Mucosa of stomach (tissue), 1 donor: ENCODE measurements around the gene TNFSF11.

ENCODE experiments used
- H3K27me3 ChIP-seq: one replicate; pipeline ENCODE4 v1.7.0; 2013; ENCODE audit warnings: mild to moderate bottlenecking, low read length; ENCODE audit not compliant: control insufficient read depth, insufficient read depth
- H3K36me3 ChIP-seq: one replicate; pipeline ENCODE4 v1.7.0; 2013; ENCODE audit warnings: low read length; ENCODE audit not compliant: control insufficient read depth, insufficient read depth
- H3K4me1 ChIP-seq: one replicate; pipeline ENCODE4 v1.7.0; 2013; ENCODE audit warnings: mild to moderate bottlenecking, low read length; ENCODE audit not compliant: control insufficient read depth, insufficient read depth
- H3K4me3 ChIP-seq: one replicate; pipeline ENCODE4 v1.7.0; 2013; ENCODE audit warnings: low read length
- H3K9ac ChIP-seq: one replicate; pipeline ENCODE4 v1.7.0; 2013; ENCODE audit warnings: mild to moderate bottlenecking, low read length, moderate library complexity
- H3K9me3 ChIP-seq: one replicate; pipeline ENCODE4 v1.7.0; 2013; ENCODE audit warnings: mild to moderate bottlenecking, low read length, moderate library complexity; ENCODE audit not compliant: control insufficient read depth
- donor health status: Pancreatic carcinoma.

The TNFSF11 gene

GRCh38 chr13:42597505-42597904, 23.6 kb downstream of the TNFSF11 start:
- no peaks in the 10 kb centered on the region for H3K4me1 ChIP-seq
- no peaks in the 10 kb centered on the region for H3K36me3 ChIP-seq
- no peaks in the 10 kb centered on the region for H3K27me3 ChIP-seq
- H3K9ac ChIP-seq = no peak overlapping the region
- no peaks in the 10 kb centered on the region for H3K9me3 ChIP-seq
- H3K4me3 ChIP-seq = no peak overlapping the region

- Histone ChIP-seq H3K4me1 (no peaks in the 10 kb centered on the region), H3K9me3 (no peaks in the 10 kb centered on the region), H3K27me3 (no peaks in the 10 kb centered on the region), H3K4me3 (no peak overlapping the region), H3K9ac (no peak overlapping the region), H3K36me3 (no peaks in the 10 kb centered on the region)
Observed at GRCh38 chr13:42600943-42601342, 27.0 kb downstream of the TNFSF11 start.

GRCh38 chr13:42602906-42603305, 29.0 kb downstream of the TNFSF11 start:
- Histone ChIP-seq H3K27me3 (no peaks in the 10 kb centered on the region), H3K4me3 (no peak overlapping the region), H3K9me3 (no peaks in the 10 kb centered on the region), H3K9ac (no peak overlapping the region), H3K36me3 (no peaks in the 10 kb centered on the region), H3K4me1 (no peaks in the 10 kb centered on the region)

GRCh38 chr13:42603571-42603970, 29.6 kb downstream of the TNFSF11 start:
- Histone ChIP-seq H3K4me3 (no peak overlapping the region), H3K36me3 (no peaks in the 10 kb centered on the region), H3K9me3 (no peaks in the 10 kb centered on the region), H3K27me3 (no peaks in the 10 kb centered on the region), H3K9ac (no peak overlapping the region), H3K4me1 (no peaks in the 10 kb centered on the region)

- H3K36me3 ChIP-seq = no peaks in the 10 kb centered on the region
- H3K4me1 ChIP-seq = no peaks in the 10 kb centered on the region
- H3K27me3 ChIP-seq = no peaks in the 10 kb centered on the region
- H3K9me3 ChIP-seq = no peaks in the 10 kb centered on the region
- H3K4me3 ChIP-seq = no peak overlapping the region
- no peak overlapping the region for H3K9ac ChIP-seq
Observed at GRCh38 chr13:42607546-42607945, 33.6 kb downstream of the TNFSF11 start.

GRCh38 chr13:42610649-42611048, 36.7 kb downstream of the TNFSF11 start:
- H3K9ac ChIP-seq = no peak overlapping the region

GRCh38 chr13:42611086-42611779, 37.3 kb downstream of the TNFSF11 start:
- Histone ChIP-seq H3K27me3 (no peaks in the 10 kb centered on the region), H3K9me3 (no peaks in the 10 kb centered on the region), H3K36me3 (no peaks in the 10 kb centered on the region), H3K4me1 (no peaks in the 10 kb centered on the region), H3K4me3 (no peak overlapping the region), H3K9ac (no peak overlapping the region)

More at GRCh38 chr13:42610649-42611048, 36.7 kb downstream of the TNFSF11 start:
- H3K36me3 ChIP-seq = no peaks in the 10 kb centered on the region
- no peaks in the 10 kb centered on the region for H3K4me1 ChIP-seq
- H3K27me3 ChIP-seq = no peaks in the 10 kb centered on the region
- no peak overlapping the region for H3K4me3 ChIP-seq
- H3K9me3 ChIP-seq = no peaks in the 10 kb centered on the region

- H3K4me3 ChIP-seq = no peak overlapping the region
- H3K9me3 ChIP-seq = no peaks in the 10 kb centered on the region
- H3K36me3 ChIP-seq = no peaks in the 10 kb centered on the region
- H3K27me3 ChIP-seq = no peaks in the 10 kb centered on the region
- H3K9ac ChIP-seq = no peak overlapping the region
- H3K4me1 ChIP-seq = no peaks in the 10 kb centered on the region
Observed at GRCh38 chr13:42612021-42612765, 38.2 kb downstream of the TNFSF11 start.

GRCh38 chr13:42614436-42615035, 40.6 kb downstream of the TNFSF11 start:
- Histone ChIP-seq H3K36me3 (no peaks in the 10 kb centered on the region), H3K9me3 (no peaks in the 10 kb centered on the region), H3K4me3 (no peak overlapping the region), H3K27me3 (no peaks in the 10 kb centered on the region), H3K4me1 (no peaks in the 10 kb centered on the region), H3K9ac (no peak overlapping the region)

- Histone ChIP-seq H3K9ac (no peak overlapping the region), H3K9me3 (no peaks in the 10 kb centered on the region), H3K27me3 (no peaks in the 10 kb centered on the region), H3K4me3 (no peak overlapping the region), H3K36me3 (no peaks in the 10 kb centered on the region), H3K4me1 (no peaks in the 10 kb centered on the region)
Observed at GRCh38 chr13:42615691-42616090, 41.7 kb downstream of the TNFSF11 start.

GRCh38 chr13:42617221-42617620, 43.3 kb downstream of the TNFSF11 start:
- Histone ChIP-seq H3K36me3 (no peaks in the 10 kb centered on the region), H3K9ac (no peak overlapping the region), H3K4me3 (no peak overlapping the region), H3K9me3 (no peaks in the 10 kb centered on the region), H3K4me1 (no peaks in the 10 kb centered on the region), H3K27me3 (no peaks in the 10 kb centered on the region)

- Histone ChIP-seq H3K36me3 (no peaks in the 10 kb centered on the region), H3K4me1 (no peaks in the 10 kb centered on the region), H3K27me3 (no peaks in the 10 kb centered on the region), H3K9me3 (no peaks in the 10 kb centered on the region), H3K9ac (no peak overlapping the region), H3K4me3 (no peak overlapping the region)
Observed at GRCh38 chr13:42623916-42624315, 50.0 kb downstream of the TNFSF11 start.
